Measurements from ENCODE around the gene MED28. TPM values are rescaled to one million over a fixed set of nuclear protein-coding genes. Genes with fewer than 3 reads are reported as not detected.

The MED28 gene
- total RNA-seq, 1 donor from 2014 or later, result 60.9 TPM

- no peak overlapping the region for H3K27ac Mint-ChIP-seq (ENCODE audit: unreplicated experiment)
- H3K4me3 Mint-ChIP-seq (ENCODE audit: unreplicated experiment), result no peak overlapping the region
- H3K9me3 Mint-ChIP-seq (ENCODE audit: unreplicated experiment), result no peaks in the 10 kb centered on the region
- TF ChIP-seq CTCF (IDR thresholded peaks at IDR 0.05; ENCODE audit: partially characterized antibody, unreplicated experiment), result no peak
- H3K36me3 Mint-ChIP-seq (ENCODE audit: unreplicated experiment), result no peaks in the 10 kb centered on the region
- H3K4me1 Mint-ChIP-seq (ENCODE audit: low read depth, unreplicated experiment), result no peaks in the 10 kb centered on the region
- no peaks in the 10 kb centered on the region for H3K27me3 Mint-ChIP-seq (ENCODE audit: unreplicated experiment)
- no peak for DNase-seq
Observed at GRCh38 chr4:17595471-17596005, 18.9 kb upstream of the MED28 start.

- peak; percentile 29 for DNase-seq
- no peak for TF ChIP-seq CTCF (IDR thresholded peaks at IDR 0.05; ENCODE audit: partially characterized antibody, unreplicated experiment)
- Mint-ChIP-seq H3K4me3 (ENCODE audit: unreplicated experiment) (no peak overlapping the region), H3K4me1 (ENCODE audit: low read depth, unreplicated experiment) (no peaks in the 10 kb centered on the region), H3K36me3 (ENCODE audit: unreplicated experiment) (no peaks in the 10 kb centered on the region), H3K27ac (ENCODE audit: unreplicated experiment) (no peak overlapping the region), H3K27me3 (ENCODE audit: unreplicated experiment) (no peaks in the 10 kb centered on the region), H3K9me3 (ENCODE audit: unreplicated experiment) (no peaks in the 10 kb centered on the region)
Observed at GRCh38 chr4:17597517-17597916, 16.9 kb upstream of the MED28 start.

- H3K4me3 Mint-ChIP-seq (ENCODE audit: unreplicated experiment), result no peak overlapping the region
- H3K36me3 Mint-ChIP-seq (ENCODE audit: unreplicated experiment), result no peaks in the 10 kb centered on the region
- H3K4me1 Mint-ChIP-seq (ENCODE audit: low read depth, unreplicated experiment), result no peaks in the 10 kb centered on the region
- no peak for TF ChIP-seq CTCF (IDR thresholded peaks at IDR 0.05; ENCODE audit: partially characterized antibody, unreplicated experiment)
- no peak overlapping the region for H3K27ac Mint-ChIP-seq (ENCODE audit: unreplicated experiment)
- no peak for DNase-seq
- no peaks in the 10 kb centered on the region for H3K9me3 Mint-ChIP-seq (ENCODE audit: unreplicated experiment)
- H3K27me3 Mint-ChIP-seq (ENCODE audit: unreplicated experiment), result no peaks in the 10 kb centered on the region
Observed at GRCh38 chr4:17599826-17600225, 14.6 kb upstream of the MED28 start.

GRCh38 chr4:17605236-17605635, 9.2 kb upstream of the MED28 start:
- Mint-ChIP-seq H3K36me3 (ENCODE audit: unreplicated experiment) (no peaks in the 10 kb centered on the region), H3K9me3 (ENCODE audit: unreplicated experiment) (peaks cover 3% of the 10 kb centered on the region), H3K4me3 (ENCODE audit: unreplicated experiment) (no peak overlapping the region), H3K4me1 (ENCODE audit: low read depth, unreplicated experiment) (no peaks in the 10 kb centered on the region), H3K27me3 (ENCODE audit: unreplicated experiment) (no peaks in the 10 kb centered on the region), H3K27ac (ENCODE audit: unreplicated experiment) (no peak overlapping the region)
- no peak for DNase-seq
- TF ChIP-seq CTCF (IDR thresholded peaks at IDR 0.05; ENCODE audit: partially characterized antibody, unreplicated experiment), result no peak

- H3K27ac Mint-ChIP-seq (ENCODE audit: unreplicated experiment), result peak overlapping the region; percentile 93
- DNase-seq, result peak; percentile 22
- no peaks in the 10 kb centered on the region for H3K4me1 Mint-ChIP-seq (ENCODE audit: low read depth, unreplicated experiment)
- no peak for TF ChIP-seq CTCF (IDR thresholded peaks at IDR 0.05; ENCODE audit: partially characterized antibody, unreplicated experiment)
- peaks cover 1% of the 10 kb centered on the region for H3K9me3 Mint-ChIP-seq (ENCODE audit: unreplicated experiment)
- H3K27me3 Mint-ChIP-seq (ENCODE audit: unreplicated experiment), result peaks cover 4% of the 10 kb centered on the region
- H3K36me3 Mint-ChIP-seq (ENCODE audit: unreplicated experiment), result no peaks in the 10 kb centered on the region
- peak overlapping the region; percentile 98 for H3K4me3 Mint-ChIP-seq (ENCODE audit: unreplicated experiment)
Observed at GRCh38 chr4:17613761-17614415, 553 bp upstream of the MED28 start.

Data from glutamatergic neuron (in vitro differentiated cells).